GM12878 (cell line): ENCODE measurements around the gene CTNNBL1. TPM values are rescaled to one million over a fixed set of nuclear protein-coding genes. Genes with fewer than 3 reads are reported as not detected.

Experiments
- ATAC-seq: fragments of 200-7000 bp; cut with Tn5 transposase; 3 replicates; pipeline ENCODE4 v1.9.1; 2020; ENCODE audit warnings: mild to moderate bottlenecking, moderate library complexity
- BruUV-seq: library from RNA; stranded (reverse); fragments of 400-500 nt; replicated peaks from 2 replicates; lab custom pipeline; 2021; lab: Mats Ljungman, UMichigan
- CTCF ChIA-PET: fragments of 300-600 bp; sonication (Branson Sonifier 250); formaldehyde crosslinking; extraction: SDS; loops from one replicate; lab custom pipeline; 2021; ENCODE audit warnings: inconsistent platforms; lab: Yijun Ruan, JAX
- POLR2A ChIA-PET: fragments of 350-600 bp; formaldehyde crosslinking; extraction: SDS; loops from one replicate; lab custom pipeline; 2021; ENCODE audit warnings: inconsistent platforms; lab: Charles Lee
- RAD21 ChIA-PET: fragments of 300-600 bp; sonication (Branson Sonifier 250); formaldehyde crosslinking; loops from one replicate; lab custom pipeline; 2023; ENCODE audit warnings: antibody characterized with exemption; ENCODE audit not compliant: unreplicated experiment; lab: Charles Lee
- SMC1A ChIA-PET: fragments of 300-600 bp; sonication (Branson Sonifier 250); formaldehyde crosslinking; loops from one replicate; lab custom pipeline; 2023; ENCODE audit not compliant: unreplicated experiment, uncharacterized antibody; lab: Charles Lee
- DNase-seq: peaks from one replicate; pipeline ENCODE4 v3.0.0-alpha.2; 2011; ENCODE audit warnings: low read depth, low spot score
- FAIRE-seq: peaks from 3 replicates; lab custom pipeline; 2011; peaks lifted over from hg19 to GRCh38; lab: Jason Lieb, UNC
- H2AFZ ChIP-seq: 2 replicates; pipeline ENCODE4 v1.6.0; 2011; ENCODE audit warnings: low read depth, low read length, control low read depth; ENCODE audit not compliant: control insufficient read depth
- H3K27ac ChIP-seq: 2 replicates; pipeline ENCODE4 v1.5.1; 2011; ENCODE audit warnings: control low read depth; ENCODE audit not compliant: control insufficient read depth, insufficient read depth
- H3K27me3 ChIP-seq, 2 experiments: replicated peaks in 1 of 2; 2 replicates each; pipeline versions ENCODE4 v1.6.0 to v1.6.1; 2011; ENCODE audit warnings: low read length in 1 of 2; ENCODE audit not compliant: control insufficient read depth in 2 of 2, insufficient read depth in 2 of 2
- H3K36me3 ChIP-seq, 2 experiments: 2 replicates each; pipeline ENCODE4 v1.5.1; 2011; ENCODE audit warnings: low read length in 1 of 2; ENCODE audit not compliant: control insufficient read depth in 2 of 2, insufficient read depth in 2 of 2
- H3K4me1 ChIP-seq: 2 replicates; pipeline ENCODE4 v1.6.1; 2011; ENCODE audit warnings: mild to moderate bottlenecking, low read length, moderate library complexity, mixed read lengths; ENCODE audit not compliant: control insufficient read depth, insufficient read depth
- H3K4me2 ChIP-seq: 2 replicates; pipeline ENCODE4 v1.6.0; 2011; ENCODE audit warnings: control low read depth; ENCODE audit not compliant: control insufficient read depth, insufficient read depth
- H3K4me3 ChIP-seq: fragments of 200-600 bp; sonication (generic); 2 replicates; pipeline ENCODE4 v1.5.1; 2016
- H3K79me2 ChIP-seq: 2 replicates; pipeline ENCODE4 v1.6.0; 2011; ENCODE audit warnings: low read length; ENCODE audit not compliant: control insufficient read depth, insufficient read depth
- H3K9ac ChIP-seq: 2 replicates; pipeline ENCODE4 v1.8.0; 2011; ENCODE audit warnings: low read length, control low read depth, mixed read lengths; ENCODE audit not compliant: control insufficient read depth, insufficient read depth
- H3K9me3 ChIP-seq: replicated peaks from 3 replicates; pipeline ENCODE4 v1.5.1; 2011; ENCODE audit warnings: mild to moderate bottlenecking, low read length; ENCODE audit not compliant: control insufficient read depth, insufficient read depth
- H4K20me1 ChIP-seq: 2 replicates; pipeline ENCODE4 v1.6.0; 2011; ENCODE audit not compliant: control insufficient read depth, insufficient read depth
- CEBPB ChIP-seq, 2 experiments: fragments of 150-350 bp in 1 of 2; IDR thresholded peaks; 2 replicates each; pipeline ENCODE4 v1.6.1; 2012 to 2014; ENCODE audit warnings: low read depth in 2 of 2, low read length in 2 of 2, borderline replicate concordance in 1 of 2, inconsistent platforms in 1 of 2
- CREB1 ChIP-seq: IDR thresholded peaks from 2 replicates; pipeline ENCODE4 v1.6.1; 2012; ENCODE audit warnings: low read depth, mild to moderate bottlenecking, inconsistent platforms
- DPF2 ChIP-seq: fragments of 450-650 bp; IDR thresholded peaks from 2 replicates; pipeline ENCODE4 v1.6.1; 2017; ENCODE audit warnings: mild to moderate bottlenecking
- HDAC2 ChIP-seq: fragments of 200-600 bp; sonication (generic); IDR thresholded peaks from 2 replicates; pipeline ENCODE4 v1.6.1; 2017
- KDM1A ChIP-seq: fragments of 200-600 bp; sonication (generic); IDR thresholded peaks from 2 replicates; pipeline ENCODE4 v1.6.1; 2016; ENCODE audit warnings: borderline replicate concordance
- LARP7 ChIP-seq: fragments of 450-650 bp; IDR thresholded peaks from 2 replicates; pipeline ENCODE4 v1.6.1; 2017; ENCODE audit warnings: mild to moderate bottlenecking
- MYB ChIP-seq: fragments of 150-350 bp; IDR thresholded peaks from 2 replicates; pipeline ENCODE4 v1.6.1; 2014; ENCODE audit warnings: mild to moderate bottlenecking, low read depth, low read length, borderline replicate concordance
- NFXL1 ChIP-seq: fragments of 450-650 bp; IDR thresholded peaks from 2 replicates; pipeline ENCODE4 v1.6.1; 2017; ENCODE audit warnings: antibody characterized with exemption, mild to moderate bottlenecking, borderline replicate concordance
- PRDM15 ChIP-seq: fragments of 450-650 bp; formaldehyde crosslinking; IDR thresholded peaks from 2 replicates; pipeline ENCODE4 v1.4.0; 2020; ENCODE audit warnings: mild to moderate bottlenecking, moderate library complexity
- SREBF2 ChIP-seq: IDR thresholded peaks from 2 replicates; pipeline ENCODE4 v1.6.1; 2012; ENCODE audit warnings: mild to moderate bottlenecking, low read length
- TCF12 ChIP-seq: IDR thresholded peaks from 2 replicates; pipeline ENCODE4 v1.6.1; 2011; ENCODE audit warnings: low read depth, mild to moderate bottlenecking, low read length
- WRNIP1 ChIP-seq: IDR thresholded peaks from 2 replicates; pipeline ENCODE4 v1.6.1; 2011; ENCODE audit warnings: low read depth, low read length, improper control_type of control experiment, borderline replicate concordance
- ZNF622 ChIP-seq: fragments of 450-650 bp; IDR thresholded peaks from 2 replicates; pipeline ENCODE4 v1.6.1; 2017; ENCODE audit warnings: mild to moderate bottlenecking, inconsistent platforms
- ZSCAN29 ChIP-seq: fragments of 450-650 bp; IDR thresholded peaks from 2 replicates; pipeline ENCODE4 v1.6.1; 2017; ENCODE audit warnings: mild to moderate bottlenecking, moderate library complexity
- WGBS: methylation state at CpG from one replicate; pipeline ENCODE4 v1.1.6; 2016; ENCODE audit warnings: low lambda C conversion rate; ENCODE audit not compliant: insufficient replicate concordance, insufficient coverage; ENCODE audit errors: missing lambda C conversion rate; 5-methylcytosine and 5-hydroxymethylcytosine counted together
- in situ Hi-C: fragments of 300-500 bp; cut with MboI; formaldehyde crosslinking; loops from 9 replicates; pipeline ENCODE4 v1.14.3; 2018; ENCODE audit warnings: mixed read lengths
- intact Hi-C: fragments of 100-400 bp; cut with micrococcal nuclease; formaldehyde crosslinking; loops from one replicate; pipeline ENCODE4 v1.14.2; 2022; ENCODE audit not compliant: unreplicated experiment
- polyA plus RNA-seq, 11 experiments: library from polyadenylated mRNA; depleted of rRNA in 4 of 11; unstranded in 6 of 11; stranded (reverse) in 5 of 11; fragments of >200 nt; fragmentation: Nextera tagmentation in 4 of 11; fragmentation: Illumina TruSeq in 1 of 11; extraction: Ambion mirVana in 4 of 11; extraction: Trizol in 1 of 11; gene quantifications; 1 replicate in 1 of 11; 2 replicates in 10 of 11; pipeline versions ENCODE4 v1.2.1 to v1.2.3, GENCODE V29; 2011 to 2016; ENCODE audit warnings: inconsistent platforms in 2 of 11, missing spikeins in 2 of 11, low read depth in 1 of 11
- total RNA-seq, 4 experiments: library from RNA; depleted of rRNA in 3 of 4; stranded (reverse); fragments of >200 nt in 3 of 4; fragmentation: Illumina TruSeq in 1 of 4; extraction: Trizol in 1 of 4; gene quantifications; 2 replicates each; pipeline versions ENCODE4 v1.2.1 to v1.2.3, GENCODE V29; 2013 to 2021
- TF ChIP-seq, protein P1 (sequence below): fragments of 450-650 bp; IDR thresholded peaks from 2 replicates; pipeline ENCODE4 v1.6.1; 2017; ENCODE audit warnings: mild to moderate bottlenecking, low read depth, inconsistent platforms; ENCODE audit not compliant: poor library complexity, severe bottlenecking
- TF ChIP-seq, protein P2 (sequence below): fragments of 450-650 bp; conservative IDR thresholded peaks from 2 replicates; pipeline ENCODE4 v1.6.1; 2017; ENCODE audit warnings: mild to moderate bottlenecking, moderate library complexity

CTNNBL1 gene
- total and polyA plus RNA-seq, 10 of the 15 experiments (the other 5 are each of a cell fraction or from before 2014, with no cell fraction given) = 43.1 to 102 (median 67.8) TPM

GRCh38 chr20:37866051-37866450 is 172.2 kb downstream of the CTNNBL1 start:
- BruUV-seq = no TSS peak
- Histone ChIP-seq H3K36me3 (peaks cover 2 to 10% of the 10 kb centered on the region in 2 experiments; a peak in 3 of 4 replicates), H3K79me2 (no peaks in the 10 kb centered on the region), H3K27ac (no peak overlapping the region), H4K20me1 (no peaks in the 10 kb centered on the region), H3K4me2 (no peak overlapping the region), H3K4me1 (no peaks in the 10 kb centered on the region), H3K9me3 (no peaks in the 10 kb centered on the region), H3K4me3 (no peak overlapping the region), H3K9ac (no peak overlapping the region), H2AFZ (no peak overlapping the region), H3K27me3 (no peaks in the 10 kb centered on the region)
- POLR2A ChIA-PET = no interaction called here
- in situ Hi-C loops (no loop called here), intact Hi-C loops (no loop called here)
- CTCF ChIA-PET = interaction anchor here (0.6 kb wide), 1 partner anchor 501 kb away, joined by 3 read pairs; no protein-coding TSS in a partner anchor
- RAD21 ChIA-PET = no interaction called here
- over 99% methylated on average over 10 of the region's 10 CpGs for WGBS
- SMC1A ChIA-PET = no interaction called here
- FAIRE-seq = no peak
- no peak for ATAC-seq
- no peak for DNase-seq
- no peak for TF ChIP-seq ZNF622
- TF ChIP-seq SREBF2 = no peak
- no peak for TF ChIP-seq WRNIP1
- TF ChIP-seq MYB = no peak
- TF ChIP-seq CEBPB (IDR thresholded peaks at IDR 0.05; ENCODE audit: borderline replicate concordance in 1 of 2, low read depth in 2 of 2, low read length in 2 of 2) = no peak
- no peak for TF ChIP-seq ZSCAN29
- TF ChIP-seq, protein P1, sequence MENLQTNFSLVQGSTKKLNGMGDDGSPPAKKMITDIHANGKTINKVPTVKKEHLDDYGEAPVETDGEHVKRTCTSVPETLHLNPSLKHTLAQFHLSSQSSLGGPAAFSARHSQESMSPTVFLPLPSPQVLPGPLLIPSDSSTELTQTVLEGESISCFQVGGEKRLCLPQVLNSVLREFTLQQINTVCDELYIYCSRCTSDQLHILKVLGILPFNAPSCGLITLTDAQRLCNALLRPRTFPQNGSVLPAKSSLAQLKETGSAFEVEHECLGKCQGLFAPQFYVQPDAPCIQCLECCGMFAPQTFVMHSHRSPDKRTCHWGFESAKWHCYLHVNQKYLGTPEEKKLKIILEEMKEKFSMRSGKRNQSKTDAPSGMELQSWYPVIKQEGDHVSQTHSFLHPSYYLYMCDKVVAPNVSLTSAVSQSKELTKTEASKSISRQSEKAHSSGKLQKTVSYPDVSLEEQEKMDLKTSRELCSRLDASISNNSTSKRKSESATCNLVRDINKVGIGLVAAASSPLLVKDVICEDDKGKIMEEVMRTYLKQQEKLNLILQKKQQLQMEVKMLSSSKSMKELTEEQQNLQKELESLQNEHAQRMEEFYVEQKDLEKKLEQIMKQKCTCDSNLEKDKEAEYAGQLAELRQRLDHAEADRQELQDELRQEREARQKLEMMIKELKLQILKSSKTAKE = no peak
- no peak for TF ChIP-seq HDAC2
- no peak for TF ChIP-seq CREB1
- TF ChIP-seq DPF2 = no peak
- TF ChIP-seq NFXL1 = no peak
- no peak for TF ChIP-seq LARP7
- no peak for TF ChIP-seq TCF12
- no peak for TF ChIP-seq PRDM15 (CRISPR knock-in tag)
- no peak for TF ChIP-seq KDM1A
- TF ChIP-seq, protein P2, sequence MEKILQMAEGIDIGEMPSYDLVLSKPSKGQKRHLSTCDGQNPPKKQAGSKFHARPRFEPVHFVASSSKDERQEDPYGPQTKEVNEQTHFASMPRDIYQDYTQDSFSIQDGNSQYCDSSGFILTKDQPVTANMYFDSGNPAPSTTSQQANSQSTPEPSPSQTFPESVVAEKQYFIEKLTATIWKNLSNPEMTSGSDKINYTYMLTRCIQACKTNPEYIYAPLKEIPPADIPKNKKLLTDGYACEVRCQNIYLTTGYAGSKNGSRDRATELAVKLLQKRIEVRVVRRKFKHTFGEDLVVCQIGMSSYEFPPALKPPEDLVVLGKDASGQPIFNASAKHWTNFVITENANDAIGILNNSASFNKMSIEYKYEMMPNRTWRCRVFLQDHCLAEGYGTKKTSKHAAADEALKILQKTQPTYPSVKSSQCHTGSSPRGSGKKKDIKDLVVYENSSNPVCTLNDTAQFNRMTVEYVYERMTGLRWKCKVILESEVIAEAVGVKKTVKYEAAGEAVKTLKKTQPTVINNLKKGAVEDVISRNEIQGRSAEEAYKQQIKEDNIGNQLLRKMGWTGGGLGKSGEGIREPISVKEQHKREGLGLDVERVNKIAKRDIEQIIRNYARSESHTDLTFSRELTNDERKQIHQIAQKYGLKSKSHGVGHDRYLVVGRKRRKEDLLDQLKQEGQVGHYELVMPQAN = no peak
